ENCODE data around the gene IL11. TPM values are rescaled to one million over a fixed set of nuclear protein-coding genes. Genes with fewer than 3 reads are reported as not detected.

Gene IL11
- total RNA-seq, 3 donors from 2014 or later: 0.24 to 0.32 (median 0.29) TPM

DNA sequence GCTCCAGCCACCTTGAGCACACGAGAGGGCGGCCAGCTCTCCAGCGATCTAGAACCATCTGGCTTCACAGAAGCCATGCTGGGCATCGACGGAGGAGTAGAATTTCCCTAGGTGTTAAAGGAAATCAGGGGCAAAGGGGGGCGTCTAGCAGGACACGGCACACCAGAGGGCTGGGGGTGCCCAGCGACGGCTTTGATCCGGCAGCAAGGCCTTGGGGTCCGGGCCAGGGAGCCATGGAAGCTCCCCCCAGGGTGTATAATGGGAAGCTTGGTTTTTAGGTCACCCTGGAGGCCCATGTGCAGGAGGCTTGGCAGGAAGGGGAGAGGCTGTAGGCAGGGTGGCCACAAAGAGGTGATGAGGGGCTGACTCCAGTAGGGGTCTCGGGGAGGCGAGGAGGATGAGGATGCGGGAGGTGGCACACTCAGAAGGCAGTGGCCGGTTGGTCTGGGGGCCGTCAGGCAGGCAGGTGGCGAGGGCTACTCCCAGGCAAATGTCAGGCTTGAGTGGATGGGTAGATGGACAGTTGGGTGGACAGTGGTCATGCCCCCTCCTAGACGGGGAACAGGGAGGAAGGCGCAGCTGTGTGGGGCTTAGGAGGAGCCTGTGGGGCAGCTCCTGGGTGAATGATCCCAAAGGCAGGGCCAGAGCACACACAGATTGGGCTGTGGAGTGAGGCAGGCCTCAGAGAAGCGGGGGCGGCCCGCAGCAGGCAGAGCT is 25.0 kb downstream of the IL11 start:
- intact Hi-C loops (cut with DNase I, micrococcal nuclease): no loop called here
- TF ChIP-seq, protein P1, sequence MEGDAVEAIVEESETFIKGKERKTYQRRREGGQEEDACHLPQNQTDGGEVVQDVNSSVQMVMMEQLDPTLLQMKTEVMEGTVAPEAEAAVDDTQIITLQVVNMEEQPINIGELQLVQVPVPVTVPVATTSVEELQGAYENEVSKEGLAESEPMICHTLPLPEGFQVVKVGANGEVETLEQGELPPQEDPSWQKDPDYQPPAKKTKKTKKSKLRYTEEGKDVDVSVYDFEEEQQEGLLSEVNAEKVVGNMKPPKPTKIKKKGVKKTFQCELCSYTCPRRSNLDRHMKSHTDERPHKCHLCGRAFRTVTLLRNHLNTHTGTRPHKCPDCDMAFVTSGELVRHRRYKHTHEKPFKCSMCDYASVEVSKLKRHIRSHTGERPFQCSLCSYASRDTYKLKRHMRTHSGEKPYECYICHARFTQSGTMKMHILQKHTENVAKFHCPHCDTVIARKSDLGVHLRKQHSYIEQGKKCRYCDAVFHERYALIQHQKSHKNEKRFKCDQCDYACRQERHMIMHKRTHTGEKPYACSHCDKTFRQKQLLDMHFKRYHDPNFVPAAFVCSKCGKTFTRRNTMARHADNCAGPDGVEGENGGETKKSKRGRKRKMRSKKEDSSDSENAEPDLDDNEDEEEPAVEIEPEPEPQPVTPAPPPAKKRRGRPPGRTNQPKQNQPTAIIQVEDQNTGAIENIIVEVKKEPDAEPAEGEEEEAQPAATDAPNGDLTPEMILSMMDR (IDR thresholded peaks at IDR 0.05): no peak
- H3K36me3 ChIP-seq (ENCODE audit: low read depth): no peaks in the 10 kb centered on the region
- DNase-seq (no peak), ATAC-seq (no peak)
- no peak overlapping the region for H3K4me3 ChIP-seq
- peaks cover 19% of the 10 kb centered on the region for H3K4me1 ChIP-seq (ENCODE audit: low read depth)
- no peaks in the 10 kb centered on the region for H3K9me3 ChIP-seq

DNA sequence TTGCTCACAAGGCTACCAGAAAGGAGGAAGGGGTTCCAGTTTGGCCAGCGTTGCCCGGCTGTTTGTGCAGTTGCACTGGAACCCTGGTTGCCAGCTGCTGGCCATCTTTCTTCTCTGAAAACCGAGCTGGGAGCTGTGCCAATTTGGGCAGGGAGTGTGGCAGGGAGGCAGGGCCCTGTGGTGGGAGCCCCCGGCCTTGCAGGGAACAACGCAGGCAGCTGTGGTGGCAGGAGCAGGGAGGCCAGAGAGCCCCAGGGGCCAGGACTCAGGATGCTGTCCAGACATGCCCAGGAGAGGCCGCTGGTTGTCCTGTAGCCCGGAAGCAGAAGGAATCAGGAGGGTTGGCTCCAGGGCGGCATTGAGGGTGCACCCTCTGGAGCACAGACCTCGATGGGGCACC is 25.8 kb downstream of the IL11 start:
- TF ChIP-seq, protein P1 (IDR thresholded peaks at IDR 0.05): no peak
- ATAC-seq: no peak
- Histone ChIP-seq H3K36me3 (ENCODE audit: low read depth) (peaks cover 3% of the 10 kb centered on the region), H3K4me1 (ENCODE audit: low read depth) (peaks cover 19% of the 10 kb centered on the region), H3K9me3 (no peaks in the 10 kb centered on the region), H3K4me3 (no peak overlapping the region)
- no peak for DNase-seq
- intact Hi-C loops (cut with DNase I, micrococcal nuclease): no loop called here

- TF ChIP-seq, protein P1 (IDR thresholded peaks at IDR 0.05): no peak
- no peaks in the 10 kb centered on the region for H3K9me3 ChIP-seq
- DNase-seq: peak in 2 of 3 donors; percentile 47 to 58
- peaks cover 25% of the 10 kb centered on the region for H3K4me1 ChIP-seq (ENCODE audit: low read depth)
- H3K36me3 ChIP-seq (ENCODE audit: low read depth): peaks cover 7% of the 10 kb centered on the region
- H3K4me3 ChIP-seq: no peak overlapping the region
- no peak for ATAC-seq
- intact Hi-C loops (cut with DNase I, micrococcal nuclease): no loop called here
Measured at GRCh38 chr19:55341595-55342531, 28.4 kb downstream of the IL11 start.

- H3K4me3 ChIP-seq: no peak overlapping the region
- DNase-seq: peak; percentile 82 to 88 (median 88)
- intact Hi-C loops (cut with DNase I, micrococcal nuclease): no loop called here
- peak; percentile 4 for ATAC-seq
- H3K4me1 ChIP-seq (ENCODE audit: low read depth): peaks cover 25% of the 10 kb centered on the region
- peaks cover 7% of the 10 kb centered on the region for H3K36me3 ChIP-seq (ENCODE audit: low read depth)
- TF ChIP-seq, protein P1 (IDR thresholded peaks at IDR 0.05): no peak
- no peaks in the 10 kb centered on the region for H3K9me3 ChIP-seq
Measured at GRCh38 chr19:55341171-55341588, 29.1 kb downstream of the IL11 start.

DNA sequence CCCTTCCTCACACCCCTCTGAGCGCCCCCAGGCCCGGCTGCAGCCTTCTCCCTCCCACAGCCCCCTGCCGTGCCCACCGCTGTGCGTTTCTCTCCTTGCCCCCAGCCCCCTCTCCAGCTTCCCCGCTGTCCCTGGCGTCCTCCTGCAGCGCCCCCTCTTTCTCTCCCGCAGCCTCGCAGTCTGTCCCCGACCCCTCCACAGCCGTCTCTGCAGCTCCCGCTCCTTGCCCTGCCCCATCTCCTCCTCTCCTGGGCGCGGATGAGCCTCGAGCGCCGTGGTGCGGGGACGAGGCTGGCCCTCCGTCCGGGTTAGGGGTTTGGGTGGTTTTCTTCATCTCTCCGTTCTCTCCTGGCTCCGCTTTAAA is 29.5 kb downstream of the IL11 start:
- Histone ChIP-seq H3K9me3 (no peaks in the 10 kb centered on the region), H3K4me1 (ENCODE audit: low read depth) (peaks cover 21% of the 10 kb centered on the region), H3K36me3 (ENCODE audit: low read depth) (peaks cover 7% of the 10 kb centered on the region), H3K4me3 (no peak overlapping the region)
- DNase-seq (peak in 2 of 3 donors; percentile 35 to 69), ATAC-seq (no peak)
- intact Hi-C loops (cut with DNase I, micrococcal nuclease): no loop called here
- TF ChIP-seq, protein P1 (IDR thresholded peaks at IDR 0.05): no peak
